ENCODE results near the gene SPOCK1. TPM values are rescaled to one million over a fixed set of nuclear protein-coding genes. Genes with fewer than 3 reads are reported as not detected.
"Not testable (repeated sequence)": the region's sequence is repeated elsewhere in the genome, so short reads cannot be mapped to it uniquely, and the experiment has no call there.

Gene SPOCK1
- total and polyA plus RNA-seq, 3 donors from 2014 or later, result 63.8 to 111 (median 101) TPM

- intact Hi-C loops (cut with DNase I; ENCODE audit: low total_unique reads), result no loop called here
- WGBS, 2 donors, result 72 to 76% methylated on average over 3 of the region's 3 CpGs
- Histone ChIP-seq H3K4me1 (no peaks in the 10 kb centered on the region), H3K9me3 (no peaks in the 10 kb centered on the region), H3K27ac (no peak overlapping the region), H3K4me3 (no peak overlapping the region), H3K36me3 (ENCODE audit: low read depth, missing control alignments) (no peaks in the 10 kb centered on the region), H3K27me3 (no peaks in the 10 kb centered on the region)
- DNase-seq, result no peak
- TF ChIP-seq POLR2A (IDR thresholded peaks at IDR 0.05) (no peak), CTCF (IDR thresholded peaks at IDR 0.05) (no peak)
These were observed 2.8 kb upstream of the SPOCK1 start for GRCh38 chr5:137501846-137502406.

- Histone ChIP-seq H3K4me3 (no peak overlapping the region), H3K9me3 (no peaks in the 10 kb centered on the region), H3K27ac (no peak overlapping the region), H3K4me1 (no peaks in the 10 kb centered on the region), H3K27me3 (no peaks in the 10 kb centered on the region), H3K36me3 (ENCODE audit: low read depth, missing control alignments) (no peaks in the 10 kb centered on the region)
- intact Hi-C loops (cut with DNase I; ENCODE audit: low total_unique reads), result no loop called here
- no peak for DNase-seq
- WGBS, 2 donors, result 76 to 86% methylated on average over 4 of the region's 4 CpGs
- no peak for TF ChIP-seq POLR2A (IDR thresholded peaks at IDR 0.05)
- TF ChIP-seq CTCF (IDR thresholded peaks at IDR 0.05), result no peak
These were observed 2.1 kb upstream of the SPOCK1 start for GRCh38 chr5:137501226-137501625.

- WGBS, 2 donors, result 86 to 91% methylated on average over 11 of the region's 11 CpGs
- Histone ChIP-seq H3K27ac (no peak overlapping the region), H3K4me1 (no peaks in the 10 kb centered on the region), H3K9me3 (no peaks in the 10 kb centered on the region), H3K4me3 (no peak overlapping the region), H3K36me3 (ENCODE audit: low read depth, missing control alignments) (no peaks in the 10 kb centered on the region), H3K27me3 (no peaks in the 10 kb centered on the region)
- no peak for DNase-seq
- TF ChIP-seq POLR2A (IDR thresholded peaks at IDR 0.05) (no peak), CTCF (IDR thresholded peaks at IDR 0.05) (no peak)
- intact Hi-C loops (cut with DNase I; ENCODE audit: low total_unique reads), result no loop called here
These were observed 1.6 kb upstream of the SPOCK1 start for GRCh38 chr5:137500615-137501225.

GRCh38 chr5:137499506-137499847 lies 351 bp upstream of the SPOCK1 start:
- not testable (repeated sequence) for H3K36me3 ChIP-seq (ENCODE audit: low read depth, missing control alignments); H3K9me3 ChIP-seq; H3K27me3 ChIP-seq; H3K4me1 ChIP-seq; H3K27ac ChIP-seq; H3K4me3 ChIP-seq; DNase-seq
- intact Hi-C loops (cut with DNase I; ENCODE audit: low total_unique reads), result loop anchor here (5.0 kb wide), 1 partner anchor 177 kb away; no protein-coding TSS in a partner anchor
- no CpG with 5 or more reads among the region's 5 CpGs for WGBS, 2 donors

GRCh38 chr5:137498301-137498735 lies 808 bp downstream of the SPOCK1 start:
- Histone ChIP-seq H3K36me3 (ENCODE audit: low read depth, missing control alignments) (no peaks in the 10 kb centered on the region), H3K27ac (peak overlapping the region in 1 of 2 donors; percentile 64), H3K4me3 (peak overlapping the region; percentile 64 to 69), H3K9me3 (no peaks in the 10 kb centered on the region), H3K4me1 (no peaks in the 10 kb centered on the region), H3K27me3 (no peaks in the 10 kb centered on the region)
- DNase-seq, result peak; percentile 41
- WGBS, 2 donors, result 3% methylated on average over 46 of the region's 57 CpGs; no CpG with 5 or more reads in 1 of the 2 donors
- intact Hi-C loops (cut with DNase I; ENCODE audit: low total_unique reads), result loop anchor here (5.0 kb wide), 1 partner anchor 176 kb away; no protein-coding TSS in a partner anchor
- TF ChIP-seq CTCF (IDR thresholded peaks at IDR 0.05) (no peak), POLR2A (IDR thresholded peaks at IDR 0.05) (no peak)
